Renal cortex interstitium (tissue), 11 donors: ENCODE measurements around the gene PTPRN2. TPM values are rescaled to one million over a fixed set of nuclear protein-coding genes. Genes with fewer than 3 reads are reported as not detected.

Source experiments
- DNase-seq, 11 donors: peaks; one replicate each; pipeline ENCODE4 v3.0.0-alpha.2; 2013; ENCODE audit warnings: low read depth in 9 of 11, low spot score in 4 of 11; ENCODE audit errors: extremely low read depth in 1 of 11
- polyA plus RNA-seq, 3 donors: library from polyadenylated mRNA; unstranded; fragments of 120-200 nt; gene quantifications; one replicate each; pipeline ENCODE4 v1.2.1, GENCODE V29; 2013; ENCODE audit not compliant: insufficient read length in 3 of 3

The PTPRN2 gene
- polyA plus RNA-seq, 3 donors, result 6.0 to 7.7 (median 7.2) TPM

GRCh38 chr7:157866336-157866924 lies 721.2 kb downstream of the PTPRN2 start:
- DNase-seq, result no peak

GRCh38 chr7:157865351-157866165 lies 722.1 kb downstream of the PTPRN2 start:
- no peak for DNase-seq

DNA sequence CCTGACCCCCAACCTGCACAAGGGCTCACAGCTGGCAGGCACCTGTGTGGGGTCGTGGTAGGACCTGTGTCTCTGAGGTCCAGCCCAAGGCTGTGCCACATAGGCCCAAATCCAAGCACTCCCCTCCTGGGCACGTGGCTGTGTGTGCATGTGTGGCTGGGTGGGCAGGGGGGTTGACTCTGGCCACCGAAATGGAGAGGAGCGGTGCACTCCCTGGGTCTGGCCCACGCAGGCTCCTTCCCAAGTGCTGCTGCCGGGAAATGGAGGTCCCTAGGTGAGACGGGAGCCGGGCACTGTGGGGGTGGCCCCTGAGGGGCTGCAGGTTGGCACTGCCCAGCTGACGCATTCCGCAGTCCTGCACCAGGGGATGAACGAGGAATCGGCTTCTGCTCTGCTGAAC lies 722.7 kb downstream of the PTPRN2 start:
- no peak for DNase-seq

DNA sequence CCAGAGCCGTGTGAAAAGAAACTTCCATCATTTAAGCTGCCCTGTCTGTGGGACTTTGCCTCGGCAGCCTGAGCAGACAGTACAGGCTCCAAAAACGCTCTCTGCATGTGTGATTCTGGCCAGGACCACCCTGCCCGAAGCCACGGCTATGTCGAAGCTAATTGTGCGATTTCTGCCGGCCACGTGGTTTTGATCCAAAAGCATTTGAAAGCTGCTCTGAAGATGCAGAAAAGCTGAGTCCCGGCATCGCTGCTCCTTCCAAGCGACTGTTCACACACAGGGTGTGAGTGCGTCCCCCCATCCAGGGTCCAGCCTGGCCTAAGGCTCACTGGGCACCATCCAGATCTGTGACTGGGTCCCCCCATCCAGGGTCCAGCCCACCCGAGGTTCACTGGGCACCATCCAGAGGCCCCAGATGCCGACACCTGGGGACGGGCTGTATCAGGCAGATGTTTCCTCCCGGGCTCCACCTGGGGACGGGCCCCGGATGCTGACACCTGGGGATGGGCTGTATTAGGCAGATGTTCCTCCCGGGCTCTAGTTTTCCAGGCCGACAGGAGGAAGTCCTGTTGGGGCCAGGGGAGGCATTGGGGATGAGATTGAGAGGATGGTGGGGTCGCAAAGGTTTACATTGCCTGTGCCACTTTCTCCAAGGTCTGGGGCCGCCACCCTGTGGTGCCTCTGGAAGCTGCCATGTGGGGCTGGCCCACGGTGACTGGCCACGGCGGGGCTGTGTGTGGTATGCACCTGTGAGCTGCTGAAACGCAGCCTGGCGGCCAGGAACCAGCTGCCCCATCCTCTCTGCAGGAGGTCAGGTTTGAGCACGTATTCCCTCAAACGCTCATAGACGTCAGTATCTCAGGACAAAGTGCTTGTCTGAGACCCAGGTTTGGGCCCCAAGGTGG lies 723.5 kb downstream of the PTPRN2 start:
- DNase-seq, result no peak

GRCh38 chr7:157863176-157863575 lies 724.4 kb downstream of the PTPRN2 start:
- no peak for DNase-seq

- DNase-seq, result no peak
Observed at GRCh38 chr7:157862731-157863130, 724.9 kb downstream of the PTPRN2 start.

DNA sequence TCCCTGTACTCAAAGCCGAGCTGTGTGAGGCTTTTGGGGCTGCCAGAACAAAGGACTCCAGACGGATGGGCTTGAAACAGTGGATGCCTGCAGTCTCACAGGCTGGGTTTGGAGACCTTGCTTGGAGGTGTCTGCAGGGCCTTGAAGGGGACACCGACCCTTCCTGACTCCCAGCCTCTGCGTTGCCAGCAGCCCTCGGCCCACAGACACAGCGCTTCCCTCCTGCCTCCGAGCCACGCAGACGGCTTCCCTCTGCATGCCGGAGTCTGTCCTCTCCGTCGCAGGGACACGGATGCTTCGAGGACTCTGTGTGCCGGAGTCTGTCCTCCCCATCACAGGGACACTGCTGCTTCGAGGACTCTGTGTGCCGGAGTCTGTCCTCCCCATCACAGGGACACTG lies 726.1 kb downstream of the PTPRN2 start:
- DNase-seq, result no peak

- no peak for DNase-seq
Observed at GRCh38 chr7:157861031-157861491, 726.6 kb downstream of the PTPRN2 start.

DNA sequence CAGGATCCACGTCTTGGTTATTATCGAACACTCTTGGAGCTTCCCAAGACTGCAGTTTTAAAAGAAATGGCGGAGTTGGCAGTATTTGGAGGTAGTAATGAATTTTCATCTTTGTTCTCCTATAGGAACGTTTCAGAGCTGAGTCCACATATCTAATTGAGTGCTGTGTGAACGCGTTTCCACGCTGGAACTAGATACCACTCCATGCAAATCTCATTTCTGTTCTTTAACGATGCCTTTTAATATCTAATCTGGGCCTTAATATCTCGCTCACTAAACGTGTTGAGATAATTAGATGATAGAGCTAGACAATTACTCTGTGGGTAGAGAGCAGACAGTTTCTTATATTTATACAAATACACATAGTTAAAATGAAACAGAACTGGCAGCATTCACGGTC lies 727.2 kb downstream of the PTPRN2 start:
- DNase-seq, result no peak

DNA sequence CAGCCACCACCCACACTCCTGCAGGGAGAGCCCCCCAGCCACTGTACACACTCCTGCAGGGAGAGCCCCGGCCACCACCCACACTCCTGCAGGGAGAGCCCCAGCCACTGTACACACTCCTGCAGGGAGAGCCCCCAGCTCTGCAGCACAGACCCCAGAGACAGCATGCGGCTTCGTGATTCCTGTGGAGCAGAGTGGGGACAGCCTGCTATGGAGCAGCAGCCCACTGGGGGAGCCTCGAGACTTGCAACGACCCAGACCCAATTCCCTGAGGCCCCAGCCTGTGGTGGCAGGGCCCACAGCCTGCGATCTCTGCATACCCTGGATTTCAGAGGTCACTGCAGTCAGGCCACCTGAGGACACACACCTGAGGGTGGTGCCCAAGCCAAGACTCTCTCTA lies 727.7 kb downstream of the PTPRN2 start:
- no peak for DNase-seq

GRCh38 chr7:157857578-157858075 lies 730.0 kb downstream of the PTPRN2 start:
- no peak for DNase-seq

DNA sequence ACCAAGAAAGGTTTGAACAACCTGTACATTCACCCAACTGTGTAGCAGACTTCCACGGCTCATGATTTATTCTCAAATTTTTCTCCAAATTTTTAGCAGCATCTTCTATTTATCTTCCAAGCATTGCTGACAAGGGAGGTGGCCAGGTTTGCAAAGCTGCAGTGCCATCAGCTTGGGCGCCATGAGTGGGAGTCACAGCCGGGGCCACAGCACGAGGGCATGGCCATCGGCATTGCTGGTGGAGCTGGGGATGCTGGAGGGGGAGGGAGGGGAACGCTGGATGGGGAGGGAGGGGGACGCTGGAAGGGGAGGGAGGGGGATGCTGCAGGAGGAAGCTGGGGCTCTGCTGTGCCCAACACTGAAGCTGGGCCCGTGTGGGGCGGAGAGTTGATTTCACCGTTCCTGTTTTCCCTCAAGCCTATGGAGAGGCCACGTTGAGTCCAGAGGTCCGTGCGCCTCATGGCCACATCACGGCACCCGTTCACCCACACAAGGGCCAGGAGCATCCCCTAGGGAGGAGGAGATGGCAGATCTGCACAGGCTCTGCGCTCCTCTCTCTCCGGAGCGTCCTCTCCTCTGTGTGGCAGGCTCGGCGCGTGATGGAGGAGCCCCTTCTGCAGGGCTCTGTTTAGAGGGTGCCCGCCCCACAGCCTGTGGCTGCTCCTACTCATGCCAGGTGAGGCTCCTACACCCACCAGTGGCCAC lies 730.6 kb downstream of the PTPRN2 start:
- DNase-seq, result no peak

GRCh38 chr7:157855452-157856213 lies 732.0 kb downstream of the PTPRN2 start:
- no peak for DNase-seq

GRCh38 chr7:157855016-157855415 lies 732.6 kb downstream of the PTPRN2 start:
- DNase-seq, result no peak

DNA sequence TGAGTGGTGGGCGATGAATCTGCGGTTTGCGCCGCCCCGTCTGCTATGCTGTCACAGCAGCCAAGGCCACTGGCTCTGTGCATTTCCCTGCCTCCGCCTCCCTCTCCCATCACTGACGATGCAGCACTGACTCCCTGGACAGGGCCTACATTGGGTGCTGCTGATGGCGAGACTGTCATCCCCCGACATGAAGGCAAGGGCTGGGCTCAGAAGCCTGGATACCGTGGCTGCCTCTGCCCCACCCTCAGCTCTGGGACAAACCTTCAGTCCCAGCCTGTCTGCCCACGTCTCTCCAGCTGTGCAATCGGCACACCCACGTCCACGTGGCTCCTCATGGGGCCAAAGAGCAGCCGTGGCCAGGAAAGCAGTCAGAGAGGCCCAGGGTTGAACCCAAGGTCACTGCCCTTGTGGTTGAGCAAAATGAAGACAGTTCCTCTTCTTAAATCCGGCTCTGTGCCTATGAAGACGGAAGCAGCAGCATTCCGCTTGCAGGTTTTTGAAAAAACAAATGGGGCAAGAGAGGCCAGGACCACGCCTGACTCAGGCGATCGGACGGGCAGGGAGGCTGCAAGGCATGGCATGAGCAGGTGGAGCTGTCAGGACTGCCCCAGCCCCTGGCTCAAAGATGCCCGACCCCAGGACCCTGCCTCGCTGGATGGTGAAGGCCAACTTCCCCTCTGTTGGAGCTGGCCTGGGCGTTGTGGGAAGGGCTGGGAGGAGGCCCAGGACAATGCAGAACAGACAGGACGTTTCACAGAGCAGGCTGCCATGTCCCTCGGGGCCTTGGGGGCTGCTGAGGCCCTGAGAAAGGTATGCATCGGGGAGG lies 733.3 kb downstream of the PTPRN2 start:
- no peak for DNase-seq

DNA sequence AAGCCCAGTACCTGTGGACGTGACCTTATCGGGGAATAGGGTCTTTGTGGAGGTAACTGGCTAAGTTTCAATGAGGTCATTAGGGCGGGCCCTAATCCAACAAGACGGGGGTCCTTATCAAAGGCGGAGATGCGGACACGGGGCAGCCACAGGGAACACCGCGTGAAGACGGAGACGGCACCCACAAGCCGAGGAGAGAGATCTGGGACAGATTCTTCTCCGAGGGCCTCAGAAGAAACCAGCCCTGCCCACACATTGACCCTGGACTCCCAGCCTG lies 733.9 kb downstream of the PTPRN2 start:
- DNase-seq, result no peak

GRCh38 chr7:157853076-157853788 lies 734.4 kb downstream of the PTPRN2 start:
- DNase-seq, result no peak
